BJ (cell line): ENCODE measurements around the gene TGFB1I1. TPM values are rescaled to one million over a fixed set of nuclear protein-coding genes. Genes with fewer than 3 reads are reported as not detected.

Experiments used
- CTCF ChIA-PET: fragments of 350-600 bp; formaldehyde crosslinking; extraction: SDS; loops from one replicate; lab custom pipeline; 2021; ENCODE audit warnings: antibody characterized with exemption, inconsistent platforms; lab: Yijun Ruan, JAX
- POLR2A ChIA-PET: fragments of 300-600 bp; sonication (Branson Sonifier 250); formaldehyde crosslinking; extraction: SDS; loops from one replicate; lab custom pipeline; 2021; ENCODE audit warnings: antibody characterized with exemption; lab: Charles Lee
- DNase-seq: peaks from one replicate; pipeline ENCODE4 v3.0.0-alpha.2; 2011; ENCODE audit warnings: low read depth
- H3K27me3 ChIP-seq: 2 replicates; pipeline ENCODE4 v1.6.0; 2011; ENCODE audit warnings: low read length; ENCODE audit not compliant: control insufficient read depth, insufficient read depth
- H3K36me3 ChIP-seq: 2 replicates; pipeline ENCODE4 v1.5.1; 2011; ENCODE audit warnings: low read length; ENCODE audit not compliant: control insufficient read depth, insufficient read depth
- H3K4me3 ChIP-seq: 2 replicates; pipeline ENCODE4 v1.5.1; 2011; ENCODE audit warnings: low read depth, mild to moderate bottlenecking, control low read depth, low read length
- polyA plus RNA-seq: library from polyadenylated mRNA; depleted of rRNA; stranded (reverse); fragments of >200 nt; gene quantifications from 2 replicates; pipeline ENCODE4 v1.2.3, GENCODE V29; 2011
- TF ChIP-seq, protein P1 (sequence below): IDR thresholded peaks from 2 replicates; pipeline ENCODE4 v1.5.1; 2011; ENCODE audit warnings: low read depth, mild to moderate bottlenecking, control low read depth, inconsistent platforms, low read length, moderate library complexity; ENCODE audit not compliant: insufficient read depth

The TGFB1I1 gene
- polyA plus RNA-seq, 1 experiment: 92.3 TPM

- CTCF ChIA-PET: no interaction called here
- TF ChIP-seq, protein P1, sequence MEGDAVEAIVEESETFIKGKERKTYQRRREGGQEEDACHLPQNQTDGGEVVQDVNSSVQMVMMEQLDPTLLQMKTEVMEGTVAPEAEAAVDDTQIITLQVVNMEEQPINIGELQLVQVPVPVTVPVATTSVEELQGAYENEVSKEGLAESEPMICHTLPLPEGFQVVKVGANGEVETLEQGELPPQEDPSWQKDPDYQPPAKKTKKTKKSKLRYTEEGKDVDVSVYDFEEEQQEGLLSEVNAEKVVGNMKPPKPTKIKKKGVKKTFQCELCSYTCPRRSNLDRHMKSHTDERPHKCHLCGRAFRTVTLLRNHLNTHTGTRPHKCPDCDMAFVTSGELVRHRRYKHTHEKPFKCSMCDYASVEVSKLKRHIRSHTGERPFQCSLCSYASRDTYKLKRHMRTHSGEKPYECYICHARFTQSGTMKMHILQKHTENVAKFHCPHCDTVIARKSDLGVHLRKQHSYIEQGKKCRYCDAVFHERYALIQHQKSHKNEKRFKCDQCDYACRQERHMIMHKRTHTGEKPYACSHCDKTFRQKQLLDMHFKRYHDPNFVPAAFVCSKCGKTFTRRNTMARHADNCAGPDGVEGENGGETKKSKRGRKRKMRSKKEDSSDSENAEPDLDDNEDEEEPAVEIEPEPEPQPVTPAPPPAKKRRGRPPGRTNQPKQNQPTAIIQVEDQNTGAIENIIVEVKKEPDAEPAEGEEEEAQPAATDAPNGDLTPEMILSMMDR: no peak
- Histone ChIP-seq H3K27me3 (peaks cover 1% of the 10 kb centered on the region; the same call in 1 of the 2 replicates), H3K4me3 (no peak overlapping the region), H3K36me3 (no peaks in the 10 kb centered on the region)
- peak; percentile 42 for DNase-seq
- POLR2A ChIA-PET: no interaction called here
Observed at GRCh38 chr16:31513126-31513525, 41.2 kb downstream of the TGFB1I1 start.

DNA sequence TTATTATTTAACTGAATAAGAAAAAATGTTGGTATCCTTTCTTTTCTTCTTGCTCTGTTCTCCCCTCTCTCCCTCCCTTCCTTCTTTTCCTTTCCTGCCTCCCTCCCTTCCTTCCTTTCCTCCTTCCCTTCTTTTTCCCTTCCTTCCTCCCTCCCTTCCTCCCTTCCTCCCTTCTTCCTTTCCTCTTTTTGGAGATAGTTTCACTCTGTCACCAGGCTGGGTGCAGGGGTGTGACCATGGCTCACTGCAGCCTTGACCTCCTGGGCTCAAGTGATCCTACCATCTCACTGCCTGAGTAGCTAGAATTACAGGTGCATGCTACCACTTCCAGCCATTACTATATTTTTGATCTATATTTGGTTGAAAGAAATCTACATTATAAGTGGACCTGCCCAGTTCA is 41.9 kb downstream of the TGFB1I1 start:
- DNase-seq: no peak
- no peak overlapping the region for H3K4me3 ChIP-seq
- no peaks in the 10 kb centered on the region for H3K36me3 ChIP-seq
- TF ChIP-seq, protein P1: no peak
- CTCF ChIA-PET: no interaction called here
- H3K27me3 ChIP-seq: peaks cover 1% of the 10 kb centered on the region; the same call in 1 of the 2 replicates
- POLR2A ChIA-PET: no interaction called here

DNA sequence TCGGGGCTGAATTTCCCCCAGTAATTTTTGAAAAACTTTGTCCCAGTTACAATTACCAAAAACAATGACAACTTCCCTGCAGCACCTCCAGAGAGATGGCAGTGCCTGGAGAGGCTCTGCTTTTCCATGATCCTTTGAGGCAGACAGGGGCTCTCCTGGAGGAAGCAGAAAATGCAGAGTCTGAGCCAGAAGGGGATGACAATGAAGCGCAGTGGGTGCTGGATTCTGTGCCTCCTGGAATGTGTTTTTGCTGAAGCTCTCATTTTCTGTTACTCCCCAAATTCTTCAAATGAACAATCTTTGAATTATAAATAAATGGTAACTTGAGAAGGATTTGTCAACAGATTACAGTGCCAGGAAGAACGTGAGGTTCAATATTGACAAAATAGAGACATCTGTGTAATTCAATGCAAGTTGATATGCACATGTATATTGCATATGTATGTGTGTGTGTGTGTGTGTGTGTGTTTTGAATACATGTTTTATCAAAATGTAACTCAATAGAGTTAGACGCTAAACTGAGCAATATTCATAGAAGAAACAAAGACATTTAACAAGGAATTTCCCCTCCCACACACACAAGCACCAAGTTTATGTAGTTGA is 45.9 kb downstream of the TGFB1I1 start:
- TF ChIP-seq, protein P1: no peak
- DNase-seq: no peak
- no peaks in the 10 kb centered on the region for H3K36me3 ChIP-seq
- no peak overlapping the region for H3K4me3 ChIP-seq
- ChIA-PET CTCF (no interaction called here), POLR2A (no interaction called here)
- peaks cover 1% of the 10 kb centered on the region; the same call in 1 of the 2 replicates for H3K27me3 ChIP-seq

- ChIA-PET POLR2A (no interaction called here), CTCF (interaction anchor here (0.7 kb wide), 1 partner anchor 12 kb away, joined by 3 read pairs; the partner anchor contains the start of gene RUSF1)
- no peak for DNase-seq
- peaks cover 1% of the 10 kb centered on the region; the same call in 1 of the 2 replicates for H3K27me3 ChIP-seq
- H3K36me3 ChIP-seq: no peaks in the 10 kb centered on the region
- H3K4me3 ChIP-seq: no peak overlapping the region
- TF ChIP-seq, protein P1: no peak
Observed at GRCh38 chr16:31519759-31520431, 47.9 kb downstream of the TGFB1I1 start.

- no peaks in the 10 kb centered on the region for H3K36me3 ChIP-seq
- H3K4me3 ChIP-seq: no peak overlapping the region
- CTCF ChIA-PET: interaction anchor here (1.0 kb wide), 1 partner anchor 18 kb away, joined by 3 read pairs; no protein-coding TSS in a partner anchor
- TF ChIP-seq, protein P1: no peak
- no peak for DNase-seq
- POLR2A ChIA-PET: no interaction called here
- no peaks in the 10 kb centered on the region; the same call in 1 of the 2 replicates for H3K27me3 ChIP-seq
Observed at GRCh38 chr16:31521368-31521767, 49.4 kb downstream of the TGFB1I1 start.
